Hepatic stellate cell (primary cell): ENCODE results near the gene ZBTB21.
A peak's percentile ranks its signal among the peaks of the same experiment; 100 is the strongest.
"Not testable (repeated sequence)": the region's sequence is repeated elsewhere in the genome, so short reads cannot be mapped to it uniquely, and the experiment has no call there.

Experiments
- DNase-seq: peaks from one replicate; pipeline ENCODE4 v3.0.0; 2011; ENCODE audit warnings: low spot score

Gene ZBTB21

DNA sequence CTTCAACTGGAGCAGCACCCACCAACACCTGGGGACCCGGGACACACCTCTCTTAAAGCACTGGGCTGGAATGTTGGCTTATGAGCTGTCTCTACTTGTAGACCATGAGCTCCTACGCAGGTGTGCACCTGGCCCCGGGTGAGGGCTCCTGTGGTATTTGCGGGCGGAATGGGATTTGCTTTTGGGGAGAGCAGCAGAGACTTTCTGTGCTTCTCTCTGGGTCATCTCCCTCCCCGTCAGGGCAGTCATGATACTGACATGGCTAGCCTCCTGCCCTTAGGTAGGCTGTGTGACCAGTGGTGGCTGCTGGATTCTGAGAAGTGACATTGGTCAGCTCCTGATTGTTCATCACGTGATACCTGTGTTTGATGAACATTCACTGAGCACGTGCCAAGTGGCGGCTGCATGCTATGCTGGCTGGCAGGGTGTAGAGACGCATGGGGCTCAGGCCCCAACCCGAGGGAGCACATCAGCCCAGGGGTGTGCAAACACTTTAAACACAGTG is 9.0 kb upstream of the ZBTB21 start:
- DNase-seq: no peak

DNA sequence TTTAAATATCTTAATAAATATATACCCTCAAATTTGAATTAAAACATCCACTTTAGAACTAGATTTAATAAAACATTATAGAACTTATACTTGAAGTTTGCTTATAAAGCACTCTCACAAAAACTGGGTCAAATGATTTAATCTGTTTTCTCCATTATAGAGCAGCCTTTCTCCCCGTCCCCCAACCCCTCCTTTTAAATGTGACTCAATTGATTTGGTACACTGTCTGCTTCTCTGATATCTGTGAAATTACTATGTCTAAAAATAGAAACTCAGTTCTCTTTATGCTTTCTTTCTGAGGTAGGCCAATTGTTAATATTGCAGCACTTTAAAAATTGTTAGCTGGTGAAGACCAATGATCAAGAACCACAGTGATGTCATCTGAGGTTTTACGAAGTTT is 6.9 kb upstream of the ZBTB21 start:
- DNase-seq: no peak

DNA sequence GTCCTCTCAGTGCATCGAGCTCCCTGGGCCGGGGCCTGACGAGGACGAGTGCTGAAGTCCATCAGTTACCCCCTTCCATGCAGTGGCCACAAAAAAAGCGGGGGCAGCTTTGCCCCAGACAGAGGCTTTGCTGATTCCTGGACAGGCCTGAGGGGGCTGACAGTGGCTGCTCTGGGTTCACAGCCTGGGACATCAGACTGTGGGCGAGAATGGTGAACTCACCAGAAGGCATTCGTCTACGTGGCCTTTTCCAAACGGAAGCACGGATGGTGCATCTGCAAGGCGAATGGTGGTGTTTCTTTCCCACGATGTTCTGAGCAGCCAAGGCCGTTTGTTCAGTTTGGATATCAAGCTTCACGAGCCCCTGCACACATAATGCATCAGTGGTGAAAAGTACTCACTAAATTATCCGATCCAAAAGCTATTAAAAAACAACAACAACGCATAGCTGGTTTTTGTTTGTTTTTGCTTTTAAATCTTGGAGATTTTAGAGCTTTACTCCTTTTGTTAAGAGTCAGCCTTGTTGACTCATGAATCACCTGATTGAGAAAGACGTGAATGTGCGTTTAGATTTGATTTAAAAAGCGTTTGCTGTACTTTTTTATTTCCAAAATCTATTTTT is 6.3 kb upstream of the ZBTB21 start:
- DNase-seq: no peak

DNA sequence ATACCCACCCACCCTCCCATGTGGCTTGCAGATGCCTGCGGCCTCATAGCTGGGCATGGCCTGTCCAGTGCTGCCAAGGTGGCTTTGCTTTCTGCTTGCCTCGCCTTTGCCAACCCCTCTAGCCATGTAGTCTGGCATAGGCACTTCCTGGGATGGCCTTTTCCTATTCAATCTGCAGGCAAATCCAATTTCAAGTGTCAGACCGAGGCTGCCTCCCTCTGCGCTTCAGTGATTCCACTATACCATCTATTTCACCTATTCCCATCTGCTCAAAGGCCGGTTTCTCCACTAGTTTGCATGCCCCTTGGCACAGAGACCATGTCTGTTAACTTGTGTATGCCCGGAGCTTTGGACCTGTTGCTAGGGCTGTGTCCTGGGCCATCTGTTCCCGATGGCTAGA is 3.8 kb upstream of the ZBTB21 start:
- no peak for DNase-seq

DNA sequence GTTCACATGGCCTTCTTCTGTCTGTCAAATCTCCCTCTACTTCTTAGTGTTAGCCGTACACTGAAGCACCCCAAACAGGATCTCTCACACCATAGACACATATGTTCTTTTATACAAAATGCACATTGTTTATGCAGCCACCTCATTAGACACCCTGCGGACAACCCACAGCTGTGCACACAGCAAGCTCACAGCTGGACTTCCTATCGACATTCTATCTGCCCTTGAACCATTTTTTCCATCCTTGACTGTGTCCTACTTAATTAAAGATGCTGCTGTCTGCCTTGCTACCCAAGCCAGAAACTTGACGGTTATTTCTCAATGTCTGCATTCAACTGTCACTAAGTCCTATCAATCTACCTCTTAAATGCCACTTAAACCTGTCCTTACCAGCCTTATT is 3.2 kb upstream of the ZBTB21 start:
- DNase-seq: no peak

DNA sequence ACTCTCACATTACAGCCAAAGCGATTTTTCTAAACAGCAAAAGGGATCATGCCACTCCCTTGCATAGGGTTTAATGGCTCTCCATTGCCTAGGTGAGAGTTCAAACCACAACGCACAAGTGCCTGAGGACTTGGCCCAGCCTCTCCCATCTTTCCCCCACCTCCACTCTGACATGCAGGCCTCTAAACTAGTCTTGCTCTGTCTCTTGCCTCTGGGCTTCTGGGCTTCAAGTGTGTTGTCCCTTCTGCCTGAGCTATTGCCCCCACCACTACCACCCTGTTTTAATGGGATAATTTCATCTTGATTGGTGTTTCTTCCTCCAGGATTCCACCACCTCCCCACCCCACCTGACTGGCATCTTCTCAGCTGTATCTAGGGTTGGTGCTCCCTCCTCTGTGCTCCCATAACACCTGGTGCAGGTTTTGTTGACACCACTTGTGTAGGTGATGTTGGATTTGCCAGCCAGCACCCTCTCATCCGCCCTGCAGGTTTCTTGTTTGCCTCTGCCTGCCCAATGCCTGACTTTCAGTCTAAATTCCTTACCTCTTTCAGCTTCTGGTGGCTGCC is 2.7 kb upstream of the ZBTB21 start:
- DNase-seq: no peak

DNA sequence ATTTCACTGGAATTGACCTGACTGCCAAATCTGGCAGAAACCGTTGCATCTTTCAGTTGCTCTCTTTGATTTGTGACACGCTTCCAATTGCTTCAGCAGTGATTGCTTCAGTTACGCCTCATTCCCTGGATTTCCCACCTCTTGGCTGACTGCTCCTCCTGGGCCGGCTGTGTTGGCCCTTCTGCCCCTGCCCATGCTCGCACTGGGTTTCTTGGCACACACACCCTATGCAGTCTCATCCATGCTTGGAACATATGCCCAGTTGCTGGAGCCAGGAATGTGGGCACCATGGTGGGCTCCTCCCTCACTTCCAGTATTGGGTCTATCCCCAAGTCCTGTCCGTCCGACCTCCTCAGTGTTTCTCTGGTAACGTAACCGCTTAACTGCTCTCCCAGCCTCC is 2.2 kb upstream of the ZBTB21 start:
- no peak for DNase-seq

DNA sequence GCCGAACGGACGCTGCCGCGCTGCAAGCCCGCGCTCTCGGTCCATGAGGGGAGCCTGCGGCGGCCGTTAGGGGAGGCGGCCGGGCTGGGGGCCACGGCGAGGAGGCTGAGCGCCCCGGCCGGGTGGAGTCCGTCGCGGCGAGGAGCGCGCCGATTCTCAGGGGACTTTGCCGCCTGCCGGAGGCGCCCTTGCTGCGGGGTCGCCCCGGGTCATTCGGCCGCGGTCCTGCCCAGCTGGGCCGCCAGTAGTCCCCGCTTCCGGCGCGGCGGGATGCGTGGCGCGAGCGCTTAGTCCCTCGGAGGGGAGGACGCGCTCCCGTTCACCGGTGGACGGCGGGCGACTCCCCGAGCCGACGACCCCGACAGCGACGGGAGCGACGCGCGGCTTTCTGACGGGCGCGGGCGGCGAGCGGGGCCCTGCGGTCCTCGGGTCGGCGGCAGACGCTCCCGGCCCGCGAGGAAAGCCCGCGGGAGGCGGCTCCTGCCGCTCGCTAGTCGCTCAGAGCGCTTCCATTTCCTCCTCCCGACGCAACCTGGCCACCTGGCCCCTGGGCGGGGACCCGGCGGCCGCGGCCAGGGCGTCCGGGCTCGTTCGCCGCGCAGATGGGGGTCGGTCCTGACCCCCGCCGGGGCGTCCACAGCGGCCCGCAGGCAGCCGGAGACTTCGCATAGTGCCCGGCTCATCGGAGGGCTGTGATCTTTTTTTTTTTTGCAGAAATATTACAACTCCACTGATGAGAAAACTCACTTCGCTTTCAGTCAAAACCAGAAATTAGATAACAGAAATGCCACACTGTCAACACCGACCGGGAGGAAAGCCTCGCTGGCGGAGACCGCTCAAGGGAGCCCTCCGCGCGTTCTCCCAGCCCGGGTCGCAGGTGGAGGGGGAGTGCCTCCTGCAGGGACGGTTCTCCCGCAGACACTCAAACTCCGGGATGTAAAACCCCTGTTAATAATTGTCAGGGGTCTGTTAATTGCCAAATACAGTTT is 641 bp upstream of the ZBTB21 start:
- DNase-seq: peak; percentile 20

DNA sequence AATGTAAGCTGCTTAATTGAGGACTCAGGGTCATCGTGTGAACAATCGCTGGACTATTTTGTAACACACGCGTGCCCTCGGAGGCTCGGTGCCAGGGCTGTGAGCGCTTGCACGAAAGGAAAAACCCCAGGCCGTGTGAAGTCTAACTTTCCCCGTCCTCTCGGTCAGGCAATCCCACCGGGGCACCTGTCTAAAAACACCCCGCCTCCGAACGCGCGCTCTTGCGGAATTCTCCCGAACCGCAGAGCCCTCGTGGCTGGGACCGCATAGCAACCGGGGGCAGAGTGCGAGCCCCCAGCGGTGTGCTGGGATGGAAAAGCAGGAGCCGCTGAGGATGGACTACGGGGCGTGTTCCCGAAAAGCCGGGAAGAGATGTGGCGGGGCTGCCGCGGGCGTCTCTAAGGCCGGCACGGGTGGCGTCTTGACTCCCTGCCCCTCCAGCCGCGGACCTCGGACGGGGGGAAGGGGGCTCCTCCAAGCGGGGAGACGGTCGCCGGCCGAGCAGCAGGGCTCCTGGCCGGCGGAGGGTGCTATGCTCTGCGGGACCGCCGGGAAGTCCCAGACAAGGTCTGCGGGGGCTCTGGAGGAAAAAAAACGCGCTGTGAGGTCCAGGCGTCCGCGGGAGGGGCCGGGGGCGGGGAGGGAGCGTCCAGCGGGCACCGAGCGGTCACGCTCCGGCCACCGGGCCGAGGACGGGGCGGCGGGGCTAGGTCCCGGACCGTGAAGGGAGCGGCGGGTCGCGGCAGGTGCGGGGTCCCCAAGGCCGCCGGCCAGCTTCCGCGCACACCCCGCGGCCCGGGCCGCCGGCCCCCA is 936 bp downstream of the ZBTB21 start:
- DNase-seq: peak; percentile 40

DNA sequence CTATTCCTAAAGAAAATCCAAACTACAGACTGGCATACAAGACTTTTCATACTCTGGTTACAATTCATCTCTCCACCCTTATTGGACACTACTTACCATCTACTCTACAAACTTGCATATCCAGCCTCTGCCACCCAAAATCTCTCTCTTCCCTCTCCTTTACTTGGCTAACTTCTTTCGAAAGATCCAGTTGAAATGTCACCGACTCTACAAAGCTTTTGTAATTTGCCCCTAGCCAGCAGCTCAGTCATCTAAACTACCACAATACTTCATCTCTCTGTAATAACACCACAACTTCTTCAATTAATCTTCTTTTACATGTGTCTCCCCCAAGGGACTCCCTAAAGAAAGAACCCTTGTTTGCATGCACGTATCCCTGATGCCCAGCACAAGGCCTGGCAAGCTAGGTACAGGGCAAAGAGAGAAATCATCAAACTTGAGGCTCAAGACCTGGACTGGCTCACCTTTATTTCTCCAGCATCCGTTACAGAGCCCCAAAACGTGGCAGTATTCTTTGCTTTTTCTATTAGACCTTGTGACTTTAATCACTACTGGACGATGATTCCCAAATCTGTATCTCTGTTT is 2.7 kb downstream of the ZBTB21 start:
- no peak for DNase-seq

DNA sequence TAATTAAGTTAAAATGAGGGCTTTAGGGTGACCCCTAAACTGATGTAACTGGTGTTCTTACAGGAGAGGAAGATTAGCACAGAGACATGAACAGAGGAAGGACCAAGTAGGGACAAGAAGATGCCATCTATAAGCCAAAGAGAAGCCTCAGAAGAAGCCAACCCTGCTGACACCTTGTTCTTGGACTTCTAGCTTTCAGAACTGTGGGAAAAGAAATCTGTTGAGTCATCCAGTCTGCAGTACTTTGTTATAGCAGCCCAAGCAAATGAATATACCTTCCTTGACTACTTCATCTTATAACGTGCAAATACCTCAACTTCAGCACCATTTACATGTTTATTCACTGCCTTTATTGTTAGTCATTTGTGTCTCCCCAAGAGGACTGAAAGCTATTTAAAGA is 3.4 kb downstream of the ZBTB21 start:
- no peak for DNase-seq

DNA sequence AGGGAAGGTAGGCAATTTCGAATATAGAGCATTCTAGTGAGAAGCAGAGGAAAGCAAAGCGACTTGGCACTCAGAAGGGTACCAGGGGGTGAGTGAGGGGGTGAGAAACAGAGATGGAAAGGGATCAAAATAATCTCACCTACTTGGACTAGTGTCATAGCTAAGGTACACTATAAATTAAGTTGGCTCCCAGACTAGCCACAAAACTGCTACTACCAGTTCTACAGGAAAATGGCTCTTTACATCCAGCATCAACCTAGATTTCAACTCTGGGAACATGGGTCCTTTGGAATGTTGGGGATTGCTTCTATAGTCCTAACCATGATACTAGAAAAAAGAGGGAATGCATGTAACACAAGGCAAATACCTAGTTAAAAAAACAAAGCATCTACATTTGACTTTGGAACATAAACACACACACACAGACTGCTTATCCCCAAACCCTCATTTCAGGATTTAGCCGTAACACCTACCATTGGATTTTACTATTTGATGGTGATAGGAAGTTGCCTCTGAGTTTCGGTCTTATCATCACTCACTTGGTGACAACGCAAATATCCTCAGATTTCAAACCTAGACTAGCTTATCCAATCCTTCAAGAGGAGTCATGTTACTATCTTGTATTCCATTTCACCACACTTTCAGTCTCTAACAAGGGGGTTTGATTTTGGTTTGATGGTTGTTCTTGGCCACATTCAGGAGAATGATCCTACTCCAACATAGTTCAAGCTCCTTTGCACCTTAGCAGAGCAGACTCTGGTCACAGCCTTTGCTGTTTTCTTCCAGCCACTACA is 5.6 kb downstream of the ZBTB21 start:
- DNase-seq: no peak

DNA sequence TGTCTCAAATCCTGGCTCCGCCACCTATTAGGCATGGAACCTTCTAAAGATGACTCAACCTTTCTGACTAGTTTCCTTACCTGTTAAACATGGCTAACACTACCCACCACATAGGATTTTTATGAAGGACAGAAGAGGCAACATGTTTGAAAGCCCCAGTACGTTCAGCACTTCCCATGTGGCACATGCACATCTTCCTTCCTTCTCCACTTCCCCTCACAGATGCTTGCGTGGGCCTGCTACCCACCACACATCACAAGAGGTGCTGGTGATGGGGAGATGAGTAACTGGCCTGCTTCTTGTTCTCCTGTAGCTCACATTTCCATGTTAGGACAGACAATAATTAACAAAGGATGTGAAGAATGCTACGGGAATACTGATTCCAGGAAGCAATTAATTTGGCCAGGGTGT is 7.1 kb downstream of the ZBTB21 start:
- no peak for DNase-seq

DNA sequence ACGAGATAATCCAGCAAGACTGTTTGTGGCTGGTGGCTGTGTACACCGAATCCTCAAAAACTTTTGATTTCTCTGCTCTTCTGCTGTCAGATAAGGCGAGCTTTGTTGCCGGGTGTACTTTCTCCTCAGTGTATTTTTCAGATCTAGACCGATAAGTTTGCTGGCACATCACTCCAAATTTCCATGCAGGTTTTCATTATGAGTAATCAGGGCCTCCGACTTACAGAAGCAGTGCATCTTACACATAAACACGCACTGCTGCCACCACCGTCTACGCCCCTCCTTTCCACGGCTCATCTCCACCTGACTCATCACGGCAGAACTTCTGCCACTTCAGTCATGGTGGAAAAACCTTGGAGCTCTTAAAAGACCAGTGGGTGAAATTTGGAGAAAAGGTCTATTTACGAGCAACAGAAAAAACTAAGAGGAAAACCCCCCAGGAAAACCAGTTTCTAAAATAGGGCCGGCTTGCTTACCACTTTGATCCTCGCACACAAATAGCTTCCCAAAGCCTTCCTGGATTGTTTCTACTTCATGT is 7.7 kb downstream of the ZBTB21 start:
- peak; percentile 28 for DNase-seq

DNA sequence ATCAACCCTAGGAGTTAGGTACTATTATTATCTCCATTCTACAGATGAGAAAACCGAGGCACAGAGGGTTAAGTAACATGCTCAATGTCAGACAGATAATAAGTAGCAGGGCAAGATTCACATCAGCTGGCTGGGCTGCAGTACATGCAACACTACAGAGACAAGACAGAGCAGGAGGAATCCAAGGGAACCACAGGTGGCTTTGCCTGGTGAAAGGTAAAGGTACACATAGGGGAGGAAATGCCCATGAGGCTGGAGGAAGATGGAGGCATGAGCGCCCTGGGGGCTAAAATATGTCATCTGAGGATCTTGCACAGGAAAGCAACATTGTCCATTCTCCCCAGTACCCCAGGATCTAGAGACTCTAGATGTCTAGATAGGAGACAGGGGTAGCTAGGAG is 8.4 kb downstream of the ZBTB21 start:
- no peak for DNase-seq

DNA sequence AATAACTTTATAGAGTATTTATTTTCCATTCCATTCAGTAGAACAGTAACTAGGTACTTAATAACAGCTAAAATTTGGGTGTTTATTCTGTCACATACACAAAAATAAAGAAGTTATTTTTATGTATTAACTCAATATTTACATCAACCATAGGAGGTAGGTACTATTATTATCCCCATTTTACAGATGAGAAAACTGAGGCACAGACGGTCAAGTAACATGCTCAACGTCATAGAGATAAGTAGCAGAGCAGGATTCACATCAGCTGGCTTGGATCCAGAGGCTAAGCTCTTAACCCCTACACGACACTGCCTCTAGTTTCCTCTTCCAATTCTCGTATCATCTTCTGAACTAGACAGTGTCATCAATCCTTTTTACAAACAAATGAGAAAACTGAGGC is 9.3 kb downstream of the ZBTB21 start:
- DNase-seq: no peak

DNA sequence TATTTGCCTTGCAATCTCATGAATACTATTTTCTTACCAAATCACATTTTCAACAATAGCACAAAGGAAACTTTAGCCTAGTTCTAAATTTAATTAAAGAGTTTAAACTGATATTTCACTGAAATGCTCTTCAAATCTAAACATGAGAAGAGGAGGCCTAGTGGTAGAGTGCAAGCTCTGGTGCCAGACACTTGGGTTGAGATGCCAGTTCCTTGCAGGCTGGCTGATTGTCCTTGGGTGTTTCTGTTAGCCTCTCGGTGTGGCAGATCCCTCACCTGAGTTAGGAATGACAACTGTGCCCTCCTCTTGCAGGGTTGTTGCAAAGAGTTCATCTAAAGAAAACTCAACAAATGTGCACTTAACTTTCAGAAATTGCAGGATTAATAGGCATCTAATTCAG is 12.5 kb downstream of the ZBTB21 start:
- DNase-seq: no peak

DNA sequence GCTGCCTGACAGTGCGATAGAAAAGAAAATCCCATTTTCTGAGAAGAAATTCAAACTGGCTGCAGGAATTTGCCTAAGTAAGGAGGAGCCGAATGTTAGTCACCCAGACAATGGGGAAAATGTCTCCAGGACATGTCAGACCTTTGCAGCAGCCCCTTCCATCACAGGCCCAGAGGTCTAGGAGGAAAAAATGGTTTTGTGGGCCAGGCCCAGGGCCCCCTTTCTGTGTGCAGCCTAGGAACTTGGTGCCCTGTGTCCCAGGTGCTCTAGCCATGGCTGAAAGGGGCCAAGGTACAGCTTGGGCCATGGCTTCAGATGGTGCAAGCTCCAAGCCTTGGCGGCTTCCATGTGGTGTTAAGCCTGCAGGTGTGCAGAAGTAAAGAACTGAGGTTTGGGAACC is 14.6 kb downstream of the ZBTB21 start:
- no peak for DNase-seq

DNA sequence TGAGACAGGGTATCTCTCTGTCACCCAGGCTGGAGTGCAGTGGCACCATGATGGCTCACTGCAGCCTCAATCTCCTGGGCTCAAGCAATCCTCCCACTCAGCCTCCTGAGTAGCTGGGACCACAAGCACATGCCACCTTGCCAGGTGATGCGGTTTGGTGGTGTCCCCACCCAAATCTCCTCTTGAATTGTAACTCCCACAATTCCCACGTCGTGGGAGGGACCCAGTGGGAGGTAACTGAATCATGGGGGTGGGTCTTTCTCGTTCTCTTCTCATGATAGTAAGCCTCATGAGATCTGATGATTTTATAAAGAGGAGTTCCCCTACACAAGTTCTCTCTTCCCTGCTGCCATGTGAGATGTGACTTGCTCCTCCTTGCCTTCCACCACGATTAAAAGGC is 15.5 kb downstream of the ZBTB21 start:
- not testable (repeated sequence) for DNase-seq

DNA sequence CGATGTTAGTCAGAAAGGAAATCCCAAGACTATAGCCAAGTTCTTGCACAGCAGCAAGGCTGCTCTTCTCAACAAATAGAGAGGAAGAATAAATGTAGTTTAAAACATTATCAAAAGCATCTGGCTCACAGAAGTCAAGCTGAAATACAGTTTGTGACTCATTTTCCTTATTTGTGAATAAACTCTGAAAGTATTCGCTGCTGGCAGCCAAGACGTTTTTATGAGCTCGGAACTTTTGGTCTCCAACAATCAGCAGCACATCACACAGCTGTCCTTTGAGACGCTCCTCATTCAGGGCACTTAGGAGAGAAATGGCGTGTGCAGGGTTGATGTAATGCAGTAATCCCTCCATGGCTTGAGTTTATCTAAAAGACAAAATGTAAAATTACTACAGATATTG is 16.4 kb downstream of the ZBTB21 start:
- no peak for DNase-seq

DNA sequence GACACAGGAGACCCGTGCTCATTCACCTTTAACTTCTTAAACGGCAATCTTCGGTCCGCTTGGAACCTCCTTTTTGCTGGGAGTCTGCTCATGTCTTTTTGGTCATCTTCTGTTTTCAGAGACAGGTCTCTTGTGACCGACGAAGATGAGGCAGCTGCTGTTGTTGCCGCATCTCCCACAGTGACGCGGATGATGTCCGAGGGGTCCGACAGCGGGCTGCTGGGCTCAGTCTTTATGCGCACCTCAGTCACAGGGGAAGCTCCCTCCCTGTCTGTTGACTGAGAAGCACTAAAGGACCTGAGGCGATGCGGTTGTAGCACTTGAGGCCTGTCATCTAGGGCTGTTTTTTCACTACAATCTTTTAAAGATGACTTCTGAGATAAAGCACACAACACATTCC is 17.6 kb downstream of the ZBTB21 start:
- no peak for DNase-seq
